Tibial nerve (tissue), 4 donors: ENCODE data around the gene MAB21L2. TPM values are rescaled to one million over a fixed set of nuclear protein-coding genes. Genes with fewer than 3 reads are reported as not detected.

ENCODE experiments used
- DNase-seq, 2 donors: peaks; one replicate each; pipeline ENCODE4 v3.0.0-alpha.2; 2019; ENCODE audit warnings: low spot score in 2 of 2
- H3K27ac ChIP-seq, 4 donors: fragments of 200-600 bp; sonication (generic) in 3 of 4; one replicate each; pipeline ENCODE4 v1.5.1; 2017 to 2019; ENCODE audit warnings: mild to moderate bottlenecking in 1 of 4
- H3K27me3 ChIP-seq, 2 donors: fragments of 200-600 bp; sonication (generic) in 1 of 2; one replicate each; pipeline versions ENCODE4 v1.5.1 to v1.6.0; 2017 to 2019
- H3K36me3 ChIP-seq, 3 donors: fragments of 200-600 bp; sonication (generic); one replicate each; pipeline ENCODE4 v1.5.1; 2018 to 2019
- H3K4me1 ChIP-seq, 4 donors: fragments of 200-600 bp; sonication (generic) in 3 of 4; one replicate each; pipeline ENCODE4 v1.5.1; 2017 to 2019
- H3K4me3 ChIP-seq, 4 donors: fragments of 200-600 bp; sonication (generic) in 3 of 4; one replicate each; pipeline ENCODE4 v1.5.1; 2017 to 2019; ENCODE audit warnings: mild to moderate bottlenecking in 1 of 4, moderate library complexity in 1 of 4
- H3K9me3 ChIP-seq, 4 donors: fragments of 200-600 bp; sonication (generic) in 3 of 4; one replicate each; pipeline ENCODE4 v1.5.1; 2017 to 2019
- EP300 ChIP-seq, 2 donors: sonication (generic); formaldehyde crosslinking; IDR thresholded peaks; one replicate each; pipeline ENCODE4 v1.6.1; 2017; ENCODE audit warnings: antibody characterized with exemption in 2 of 2, mild to moderate bottlenecking in 1 of 2
- POLR2A ChIP-seq, 2 donors: fragments of 450-650 bp; IDR thresholded peaks; one replicate each; pipeline ENCODE4 v1.6.1; 2017; ENCODE audit warnings: antibody characterized with exemption in 2 of 2, mild to moderate bottlenecking in 2 of 2, moderate library complexity in 2 of 2
- WGBS, 2 donors: methylation state at CpG; one replicate each; pipeline ENCODE4 v1.1.5; 2018; 5-methylcytosine and 5-hydroxymethylcytosine counted together
- total RNA-seq, 4 donors: library from RNA; depleted of rRNA; stranded (reverse); fragments of >200 nt; gene quantifications; one replicate each; pipeline ENCODE4 v1.1.0, GENCODE V29; 2016
- TF ChIP-seq, protein P1 (sequence below), 5 experiments: fragments of 200-600 bp in 3 of 5; fragments of 450-650 bp in 2 of 5; sonication (generic) in 3 of 5; IDR thresholded peaks; one replicate each; pipeline ENCODE4 v1.5.1; 2016 to 2019; ENCODE audit warnings: antibody characterized with exemption in 5 of 5, mild to moderate bottlenecking in 3 of 5, moderate library complexity in 2 of 5

The MAB21L2 gene
- total RNA-seq, 4 donors from 2014 or later = 0.20 TPM; not detected in 3

DNA sequence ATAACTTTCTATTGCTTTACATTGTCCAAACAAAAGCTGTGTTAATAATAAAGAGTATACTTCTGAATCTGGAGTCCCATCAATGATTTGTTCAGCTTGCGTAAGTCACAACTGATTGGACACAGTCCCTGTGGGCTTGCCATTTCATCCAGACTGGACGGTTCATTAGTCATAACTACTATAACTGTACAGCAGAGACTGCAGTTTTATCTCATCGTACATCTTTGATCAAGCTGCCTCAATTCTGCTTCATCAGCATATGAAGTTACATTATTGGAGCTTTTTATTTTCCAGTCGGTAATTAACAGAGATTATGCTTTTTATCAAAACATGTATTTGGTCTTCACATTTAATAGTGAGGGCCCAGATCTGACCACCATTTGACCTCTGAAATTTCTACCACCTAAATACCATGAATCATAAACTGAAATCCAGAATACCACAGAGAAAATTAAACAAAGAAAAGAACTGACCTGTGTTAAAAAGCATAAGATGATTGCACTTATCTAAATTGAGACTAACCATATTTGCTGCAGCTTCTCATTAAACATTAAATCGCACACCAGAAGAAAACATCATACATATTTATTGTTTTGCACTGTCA is 12.5 kb upstream of the MAB21L2 start:
- peaks cover 0 to 9% (median 0%) of the 10 kb centered on the region in 3 donors for H3K36me3 ChIP-seq
- WGBS, 2 donors = 80% methylated on average over 5 of the region's 5 CpGs
- H3K4me3 ChIP-seq = no peak overlapping the region
- H3K27me3 ChIP-seq = no peaks in the 10 kb centered on the region
- no peak overlapping the region for H3K27ac ChIP-seq
- TF ChIP-seq EP300 (IDR thresholded peaks at IDR 0.05) (no peak), POLR2A (IDR thresholded peaks at IDR 0.05) (no peak)
- TF ChIP-seq, protein P1, sequence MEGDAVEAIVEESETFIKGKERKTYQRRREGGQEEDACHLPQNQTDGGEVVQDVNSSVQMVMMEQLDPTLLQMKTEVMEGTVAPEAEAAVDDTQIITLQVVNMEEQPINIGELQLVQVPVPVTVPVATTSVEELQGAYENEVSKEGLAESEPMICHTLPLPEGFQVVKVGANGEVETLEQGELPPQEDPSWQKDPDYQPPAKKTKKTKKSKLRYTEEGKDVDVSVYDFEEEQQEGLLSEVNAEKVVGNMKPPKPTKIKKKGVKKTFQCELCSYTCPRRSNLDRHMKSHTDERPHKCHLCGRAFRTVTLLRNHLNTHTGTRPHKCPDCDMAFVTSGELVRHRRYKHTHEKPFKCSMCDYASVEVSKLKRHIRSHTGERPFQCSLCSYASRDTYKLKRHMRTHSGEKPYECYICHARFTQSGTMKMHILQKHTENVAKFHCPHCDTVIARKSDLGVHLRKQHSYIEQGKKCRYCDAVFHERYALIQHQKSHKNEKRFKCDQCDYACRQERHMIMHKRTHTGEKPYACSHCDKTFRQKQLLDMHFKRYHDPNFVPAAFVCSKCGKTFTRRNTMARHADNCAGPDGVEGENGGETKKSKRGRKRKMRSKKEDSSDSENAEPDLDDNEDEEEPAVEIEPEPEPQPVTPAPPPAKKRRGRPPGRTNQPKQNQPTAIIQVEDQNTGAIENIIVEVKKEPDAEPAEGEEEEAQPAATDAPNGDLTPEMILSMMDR (IDR thresholded peaks at IDR 0.05) = no peak
- H3K9me3 ChIP-seq = peaks cover 0 to 5% (median 0%) of the 10 kb centered on the region in 4 donors
- no peak for DNase-seq
- H3K4me1 ChIP-seq = no peaks in the 10 kb centered on the region

DNA sequence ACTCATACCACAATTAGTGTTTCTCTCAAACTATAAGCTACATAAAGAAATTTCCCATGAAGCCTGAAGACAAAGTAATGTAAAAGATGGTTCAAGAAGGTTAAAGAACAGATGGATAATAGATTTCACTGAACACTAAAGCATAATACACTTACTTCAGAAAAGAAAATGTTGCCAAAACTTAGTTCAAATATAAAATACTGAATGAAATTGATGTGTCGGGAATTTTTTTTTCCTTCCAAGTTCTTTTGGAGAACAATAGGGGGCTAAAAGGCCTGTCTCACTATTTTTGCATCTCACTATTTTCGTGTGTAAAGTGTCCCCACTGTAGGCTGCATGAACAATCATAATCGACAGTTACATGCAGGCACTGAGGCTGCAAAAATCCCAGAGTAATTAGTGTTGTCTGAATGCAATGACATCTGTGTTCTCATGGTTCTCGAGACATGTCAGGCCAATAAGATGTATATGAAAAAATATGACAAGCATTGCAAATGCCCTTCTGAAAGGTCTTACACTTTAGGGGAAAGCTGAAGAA is 11.9 kb upstream of the MAB21L2 start:
- H3K4me1 ChIP-seq = no peaks in the 10 kb centered on the region
- no peak for DNase-seq
- H3K36me3 ChIP-seq = peaks cover 0 to 3% (median 0%) of the 10 kb centered on the region in 3 donors
- no peak overlapping the region for H3K4me3 ChIP-seq
- TF ChIP-seq EP300 (IDR thresholded peaks at IDR 0.05) = no peak
- TF ChIP-seq POLR2A (IDR thresholded peaks at IDR 0.05) = no peak
- TF ChIP-seq, protein P1 (IDR thresholded peaks at IDR 0.05) = no peak
- WGBS, 2 donors = 55 to 58% methylated on average over 4 of the region's 4 CpGs
- H3K27ac ChIP-seq = no peak overlapping the region
- no peaks in the 10 kb centered on the region for H3K27me3 ChIP-seq
- H3K9me3 ChIP-seq = peaks cover 0 to 1% (median 0%) of the 10 kb centered on the region in 4 donors

DNA sequence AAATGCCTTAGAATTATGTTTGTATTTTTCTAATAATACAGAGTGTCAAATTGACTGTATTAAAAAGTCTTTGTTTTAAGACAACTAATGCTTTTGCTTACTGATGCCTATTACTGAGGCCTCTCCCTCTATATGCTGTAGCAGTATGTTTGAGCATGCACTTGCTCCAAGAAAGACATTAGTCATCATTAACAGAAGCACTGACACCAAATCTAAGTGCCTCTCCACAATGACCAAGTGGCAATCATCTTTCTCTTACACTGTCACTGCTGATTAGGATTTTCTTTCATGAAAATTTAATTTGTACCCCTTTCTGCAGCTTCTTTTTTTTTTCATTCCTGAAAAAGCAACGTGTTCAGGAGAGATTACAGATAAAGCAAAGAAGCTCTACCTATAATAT is 11.1 kb upstream of the MAB21L2 start:
- no peaks in the 10 kb centered on the region for H3K36me3 ChIP-seq
- H3K27ac ChIP-seq = no peak overlapping the region
- H3K27me3 ChIP-seq = no peaks in the 10 kb centered on the region
- TF ChIP-seq POLR2A (IDR thresholded peaks at IDR 0.05) = no peak
- no peak for TF ChIP-seq EP300 (IDR thresholded peaks at IDR 0.05)
- TF ChIP-seq, protein P1 (IDR thresholded peaks at IDR 0.05) = no peak
- H3K4me3 ChIP-seq = no peak overlapping the region
- 82 to 96% methylated on average over 1 of the region's 1 CpG for WGBS, 2 donors
- no peaks in the 10 kb centered on the region for H3K9me3 ChIP-seq
- no peaks in the 10 kb centered on the region for H3K4me1 ChIP-seq
- no peak for DNase-seq

DNA sequence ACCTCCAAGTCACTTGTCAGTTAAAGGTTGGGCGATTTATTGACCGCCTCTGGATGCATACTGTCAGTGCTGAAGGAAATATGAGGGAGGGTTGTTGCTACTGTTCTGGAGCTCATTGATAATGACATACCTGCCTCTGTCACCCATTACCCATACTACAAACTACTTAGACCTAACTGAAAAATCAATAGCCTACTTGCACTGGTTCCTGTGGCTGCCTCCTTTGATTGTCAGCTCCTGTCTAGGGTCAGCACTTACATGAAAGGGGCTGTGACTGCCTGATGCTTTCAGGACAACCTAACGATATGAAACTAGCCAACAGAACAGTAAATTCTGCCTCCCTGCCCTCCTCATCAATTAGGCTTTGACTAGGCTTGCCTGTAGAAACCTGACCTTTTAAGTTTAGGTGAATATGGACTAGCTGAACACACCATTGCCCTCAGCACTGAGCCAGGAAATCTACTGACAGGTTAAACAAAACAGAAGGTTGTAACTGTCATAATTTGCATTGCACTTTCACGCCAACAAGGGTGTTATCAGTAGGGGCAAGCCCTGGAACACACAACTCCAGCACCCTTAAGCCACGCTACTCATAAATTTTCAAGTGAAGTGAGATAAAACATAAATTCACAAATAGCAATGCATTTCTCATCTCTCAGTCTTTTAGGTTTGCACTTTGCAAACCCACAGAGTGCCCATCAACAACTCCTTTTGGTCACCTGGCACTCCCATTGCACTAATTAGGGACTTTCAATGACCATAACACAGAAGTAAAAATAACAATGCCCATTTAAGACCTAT is 9.0 kb upstream of the MAB21L2 start:
- no peak overlapping the region for H3K27ac ChIP-seq
- no peaks in the 10 kb centered on the region for H3K4me1 ChIP-seq

More for the DNA sequence above, 9.0 kb upstream of the MAB21L2 start:
- no peak overlapping the region for H3K4me3 ChIP-seq
- DNase-seq = no peak
- TF ChIP-seq EP300 (IDR thresholded peaks at IDR 0.05) (no peak), POLR2A (IDR thresholded peaks at IDR 0.05) (no peak)
- TF ChIP-seq, protein P1 (IDR thresholded peaks at IDR 0.05) = no peak
- no peaks in the 10 kb centered on the region for H3K9me3 ChIP-seq
- H3K36me3 ChIP-seq = no peaks in the 10 kb centered on the region
- no peaks in the 10 kb centered on the region for H3K27me3 ChIP-seq
- 95 to 96% methylated on average over 5 of the region's 5 CpGs for WGBS, 2 donors
